ENCODE results near the gene ERCC6L.
"Not testable (repeated sequence)": the region's sequence is repeated elsewhere in the genome, so short reads cannot be mapped to it uniquely, and the experiment has no call there.

ERCC6L gene

DNA sequence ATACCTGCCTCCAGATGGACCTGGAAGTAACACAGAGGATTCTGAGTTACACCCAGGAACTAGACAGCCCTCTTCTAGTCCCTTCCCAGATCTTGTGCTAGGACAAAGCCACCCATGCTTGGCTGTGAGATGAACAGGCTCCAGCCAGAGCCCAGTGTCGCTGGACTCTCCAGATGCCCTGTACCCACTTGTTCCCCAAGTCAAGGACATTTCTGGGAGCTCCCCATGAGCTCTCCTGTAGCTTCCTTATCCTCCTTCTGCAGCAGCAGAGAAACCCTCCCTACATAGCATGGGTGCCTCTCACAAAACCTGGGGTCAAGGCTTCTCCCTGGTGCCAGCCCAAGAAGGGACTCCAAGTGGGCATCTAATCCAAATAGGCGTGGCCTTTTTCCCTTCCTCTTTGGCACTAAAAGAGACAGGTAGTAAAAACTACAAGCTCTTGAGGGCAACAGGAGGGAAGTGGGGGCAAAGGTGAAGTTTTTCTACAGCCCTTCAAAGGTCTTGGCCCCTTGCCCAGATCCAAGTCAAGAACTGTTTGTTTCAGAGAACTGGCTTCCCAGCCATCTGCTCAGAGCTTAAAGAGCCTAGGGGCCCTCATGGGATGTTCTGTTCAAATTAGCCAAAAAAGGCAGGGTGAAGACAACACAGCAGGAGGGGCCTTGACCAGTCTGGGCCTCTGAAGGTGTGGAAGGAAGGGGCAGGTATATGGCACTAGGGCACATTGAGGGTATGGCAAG is 8.5 kb upstream of the ERCC6L start:
- FAIRE-seq: no peak

GRCh38 chrX:72245461-72246089 is 6.7 kb upstream of the ERCC6L start:
- no peak for FAIRE-seq

GRCh38 chrX:72243472-72243871 is 4.6 kb upstream of the ERCC6L start:
- no peak for FAIRE-seq

- FAIRE-seq: no peak
Measured at GRCh38 chrX:72240976-72241375, 2.1 kb upstream of the ERCC6L start.

GRCh38 chrX:72238183-72238582 is 644 bp downstream of the ERCC6L start:
- no peak for FAIRE-seq

DNA sequence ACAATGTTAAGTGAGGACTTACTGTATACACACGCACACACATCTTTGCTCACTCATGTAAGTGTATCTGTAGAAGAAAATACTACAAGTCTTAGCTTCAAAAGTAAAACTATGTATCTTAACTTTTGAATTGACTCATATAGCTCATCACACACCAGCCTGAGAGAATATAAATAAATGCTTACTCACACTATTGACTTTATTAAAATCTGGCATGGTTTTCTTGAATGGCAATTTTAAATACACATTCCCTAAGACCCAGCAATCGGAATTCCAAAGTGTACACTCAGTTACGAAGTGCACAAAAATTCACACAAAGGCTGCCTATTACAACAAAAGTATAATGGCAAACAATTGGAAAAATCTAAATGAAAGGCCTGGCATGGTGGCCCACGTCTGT is 2.0 kb downstream of the ERCC6L start:
- no peak for FAIRE-seq

DNA sequence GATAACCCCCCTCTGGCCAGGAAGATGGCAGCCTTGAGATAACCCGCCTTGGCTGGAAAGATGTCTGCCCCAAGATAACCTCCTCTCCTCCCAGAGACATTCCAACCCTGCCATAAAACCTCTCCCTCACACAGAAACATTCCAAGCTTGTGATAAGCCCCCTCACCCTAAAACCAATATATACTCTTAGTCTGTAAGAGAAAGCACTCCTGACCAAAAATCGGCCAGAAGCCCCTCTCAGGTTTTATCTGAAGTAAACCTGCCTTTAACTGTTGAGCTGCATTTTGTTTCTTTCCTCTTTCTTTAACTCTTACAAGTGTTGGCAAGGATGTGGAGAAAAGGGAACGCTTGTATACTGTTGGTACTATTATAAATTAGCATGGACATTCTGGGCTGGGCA is 8.5 kb downstream of the ERCC6L start:
- no peak for FAIRE-seq

- not testable (repeated sequence) for FAIRE-seq
Measured at GRCh38 chrX:72220375-72220774, 18.5 kb downstream of the ERCC6L start.

GRCh38 chrX:72216973-72217372 is 21.9 kb downstream of the ERCC6L start:
- FAIRE-seq: no peak

- no peak for FAIRE-seq
Measured at GRCh38 chrX:72208126-72208800, 30.6 kb downstream of the ERCC6L start.

DNA sequence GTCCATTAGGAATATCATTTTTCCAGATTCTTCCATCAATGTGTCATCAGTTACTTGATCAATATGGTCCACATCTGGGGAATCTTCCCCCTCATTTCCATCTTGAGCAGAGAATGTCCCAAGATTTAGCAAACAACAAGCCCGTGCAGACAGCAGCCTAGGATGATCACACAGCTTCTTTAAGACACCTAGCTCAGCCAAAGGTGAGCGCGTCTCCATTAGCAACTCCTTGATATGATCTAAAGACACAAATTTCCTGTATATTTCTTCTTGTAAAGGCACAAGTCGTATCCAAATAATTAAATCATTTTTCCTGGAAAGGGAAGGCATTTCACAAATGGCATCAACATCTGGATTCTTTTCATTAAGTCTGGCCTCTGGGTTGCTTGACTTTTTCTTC is 31.5 kb downstream of the ERCC6L start:
- no peak for FAIRE-seq

GRCh38 chrX:72205706-72206105 is 33.1 kb downstream of the ERCC6L start:
- FAIRE-seq: no peak

- no peak for FAIRE-seq
Measured at GRCh38 chrX:72203421-72203820, 35.4 kb downstream of the ERCC6L start.

DNA sequence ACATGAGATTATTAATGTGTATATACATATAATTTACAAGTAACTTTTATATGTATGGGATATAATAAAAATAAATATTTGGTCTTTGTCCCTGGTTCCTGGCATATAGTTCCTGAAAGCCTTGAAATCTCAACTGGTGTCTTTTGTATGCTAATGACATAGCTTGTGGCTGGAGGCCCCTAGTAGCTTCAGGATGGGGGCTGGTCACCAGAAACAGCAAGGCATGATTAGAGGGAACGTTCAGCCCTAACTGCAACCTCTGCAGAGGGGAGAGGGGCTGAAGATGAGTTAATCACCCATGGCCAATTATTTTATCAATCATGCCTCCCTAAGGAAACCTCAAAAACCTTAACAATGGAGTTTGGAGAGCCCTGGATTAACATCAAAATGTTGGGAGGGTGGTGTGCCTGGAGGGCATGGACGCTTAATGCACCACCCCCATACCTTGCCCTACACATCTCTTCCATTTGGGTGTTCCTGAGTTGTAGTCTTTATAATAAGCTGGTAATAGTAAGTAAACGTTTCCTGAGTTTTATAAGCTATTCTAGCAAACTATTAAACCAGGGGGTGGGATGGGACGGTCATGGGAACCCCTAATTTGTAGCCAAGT is 35.9 kb downstream of the ERCC6L start:
- no peak for FAIRE-seq

- no peak for FAIRE-seq
Measured at GRCh38 chrX:72201836-72202536, 36.8 kb downstream of the ERCC6L start.

DNA sequence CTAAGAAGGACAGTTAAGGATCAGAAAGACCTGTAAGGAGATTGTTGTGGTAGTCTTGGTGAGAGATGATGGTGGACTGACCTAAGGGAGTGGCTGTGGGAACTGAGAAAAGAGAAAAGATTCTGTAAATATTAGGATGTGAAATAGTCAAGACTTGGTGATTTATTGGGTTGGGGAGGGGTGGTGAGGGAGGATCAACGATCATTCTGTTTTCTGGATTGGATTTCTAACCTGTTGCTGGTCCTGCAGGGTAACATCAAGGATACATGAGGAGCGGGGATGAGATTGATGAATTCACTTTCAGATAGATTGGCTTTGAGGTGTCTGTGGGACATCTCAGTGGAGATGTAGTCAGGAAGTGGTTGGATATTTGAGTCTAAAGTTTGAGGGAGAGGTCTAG is 55.9 kb downstream of the ERCC6L start:
- FAIRE-seq: no peak

GRCh38 chrX:72181178-72182125 is 57.4 kb downstream of the ERCC6L start, which contains the start of gene PIN4:
Gene PIN4 (plus strand): TSS chrX:72181757. CDS start chrX:72181786, 29 bp downstream.
- FAIRE-seq: peak; percentile 98

- FAIRE-seq: no peak
Measured at GRCh38 chrX:72180539-72180938, 58.3 kb downstream of the ERCC6L start.

DNA sequence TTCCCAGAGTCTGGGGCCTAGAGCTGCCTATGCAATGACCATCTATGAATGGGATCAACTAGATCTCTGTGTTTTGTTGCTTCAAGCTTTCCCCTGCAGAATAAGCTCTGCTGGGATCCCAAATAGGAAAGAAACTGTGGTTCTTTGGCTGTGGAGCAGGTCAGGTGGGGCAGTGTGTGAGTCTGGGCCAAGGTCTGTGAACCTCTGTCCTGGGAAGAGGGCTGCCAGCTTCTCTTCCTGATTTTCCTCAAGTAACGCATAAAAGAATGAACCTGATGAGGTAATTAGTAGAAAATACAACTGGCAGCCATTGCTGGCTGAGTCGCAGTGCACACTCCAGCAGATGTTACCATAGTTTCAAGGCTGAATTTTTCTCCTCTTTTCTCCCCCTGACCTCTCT is 61.8 kb downstream of the ERCC6L start:
- no peak for FAIRE-seq

DNA sequence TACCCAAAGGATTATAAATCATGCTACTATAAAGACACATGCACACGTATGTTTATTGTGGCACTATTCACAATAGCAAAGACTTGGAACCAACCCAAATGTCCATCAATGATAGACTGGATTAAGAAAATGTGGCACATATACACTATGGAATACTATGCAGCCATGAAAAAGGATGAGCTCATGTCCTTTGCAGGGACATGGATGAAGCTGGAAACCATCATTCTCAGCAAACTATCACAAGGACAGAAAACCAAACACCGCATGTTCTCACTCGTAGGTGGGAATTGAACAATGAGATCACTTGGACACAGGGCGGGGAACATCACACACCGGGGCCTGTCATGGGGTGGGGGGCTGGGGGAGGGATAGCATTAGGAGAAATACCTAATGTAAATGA is 62.5 kb downstream of the ERCC6L start:
- not testable (repeated sequence) for FAIRE-seq

DNA sequence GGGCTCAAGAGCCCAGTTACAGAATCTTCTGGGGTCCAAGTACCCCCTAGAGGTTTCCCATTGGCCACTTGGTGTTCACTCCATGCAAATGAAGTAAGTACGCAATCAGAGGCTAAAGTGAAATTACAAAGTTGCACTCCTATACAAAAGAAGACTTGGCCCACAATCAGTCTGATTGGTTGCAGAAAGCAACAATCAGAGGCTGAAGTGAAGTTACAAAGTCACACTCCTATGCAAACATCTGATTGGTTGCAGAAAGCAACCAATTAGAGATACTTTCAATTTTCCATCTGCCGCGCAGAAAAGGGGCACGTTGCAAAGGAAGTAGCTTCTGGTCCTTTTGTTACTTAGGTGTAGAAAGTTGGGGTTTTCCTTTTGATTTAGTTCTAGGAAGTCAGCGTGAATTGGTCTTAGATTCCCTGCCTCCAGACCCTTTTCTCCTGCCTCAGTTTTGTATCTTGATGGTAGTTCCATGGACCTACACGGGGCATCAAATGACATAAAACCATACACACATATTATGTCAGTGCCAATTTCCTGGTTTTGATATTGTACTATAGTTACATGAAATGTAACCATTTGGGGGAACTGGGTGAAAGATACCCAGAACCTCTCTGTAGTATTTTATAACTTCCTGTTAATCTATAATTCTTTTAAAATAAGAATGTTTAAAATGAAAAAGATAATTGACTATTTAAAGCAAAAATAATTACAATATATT is 69.7 kb downstream of the ERCC6L start:
- FAIRE-seq: no peak

All from A204.1 (cell line).